HCT116 (cell line): ENCODE measurements around the gene TIMD4. TPM values are rescaled to one million over a fixed set of nuclear protein-coding genes. Genes with fewer than 3 reads are reported as not detected.

Experiments used
- ATAC-seq: fragments of 200-7000 bp; cut with Tn5 transposase; 2 replicates; pipeline ENCODE4 v1.9.1; 2020; ENCODE audit warnings: mild to moderate bottlenecking, moderate library complexity
- BruUV-seq: library from RNA; stranded (reverse); fragments of 400-500 nt; replicated peaks from 2 replicates; lab custom pipeline; 2021; lab: Mats Ljungman, UMichigan
- CTCF ChIA-PET: fragments of 300-600 bp; sonication (Branson Sonifier 250); formaldehyde crosslinking; loops from one replicate; lab custom pipeline; 2021; ENCODE audit warnings: antibody characterized with exemption; lab: Charles Lee
- POLR2A ChIA-PET: fragments of 300-600, 350-600 bp; sonication (Branson Sonifier 250); formaldehyde crosslinking; loops from one replicate; lab custom pipeline; 2021; ENCODE audit warnings: antibody characterized with exemption; lab: Charles Lee
- RAD21 ChIA-PET, 2 experiments: fragments of 300-600 bp; sonication (Branson Sonifier 250); formaldehyde crosslinking; loops; one replicate each; lab custom pipeline; 2023; ENCODE audit warnings: low total read pairs in 2 of 2; ENCODE audit not compliant: uncharacterized antibody in 2 of 2, unreplicated experiment in 2 of 2, low non-redundant PET in 1 of 2; lab: Charles Lee
- DNase-seq: peaks from one replicate; pipeline ENCODE4 v3.0.0-alpha.2; 2010; ENCODE audit warnings: low read depth, low spot score
- H2AFZ ChIP-seq: fragments of 200-600 bp; shearing (Covaris generic), sonication (generic); 2 replicates; pipeline ENCODE4 v1.6.1; 2017; ENCODE audit warnings: low read depth, mixed run types, mixed read lengths, antibody characterized with exemption, low read length; ENCODE audit not compliant: poor library complexity, severe bottlenecking
- H3K27ac ChIP-seq: 2 replicates; pipeline ENCODE4 v1.5.1; 2012; ENCODE audit warnings: low read depth, low read length
- H3K27me3 ChIP-seq: fragments of 200-600 bp; sonication (generic); 2 replicates; pipeline ENCODE4 v1.6.1; 2016; ENCODE audit warnings: mixed run types, low read length, mixed read lengths; ENCODE audit not compliant: insufficient read depth
- H3K36me3 ChIP-seq, 2 experiments: fragments of 200-500 bp in 1 of 2; fragments of 200-600 bp in 1 of 2; sonication (Bioruptor generic) in 1 of 2; sonication (generic) in 1 of 2; 2 replicates each; pipeline versions ENCODE4 v1.5.1 to v1.6.1; 2014 to 2016; ENCODE audit warnings: low read length in 2 of 2, inconsistent platforms in 1 of 2, mixed read lengths in 1 of 2, mixed run types in 1 of 2; ENCODE audit not compliant: insufficient read depth in 2 of 2, control insufficient read depth in 1 of 2
- H3K4me1 ChIP-seq, 2 experiments: fragments of 200-600 bp in 1 of 2; sonication (generic) in 1 of 2; 2 replicates each; pipeline versions ENCODE4 v1.5.1 to v1.6.1; 2012 to 2017; ENCODE audit warnings: low read length in 2 of 2, inconsistent platforms in 1 of 2, mild to moderate bottlenecking in 1 of 2, mixed read lengths in 1 of 2, mixed run types in 1 of 2, moderate library complexity in 1 of 2; ENCODE audit not compliant: insufficient read depth in 2 of 2, control insufficient read depth in 1 of 2
- H3K4me2 ChIP-seq: fragments of 200-600 bp; sonication (generic); 2 replicates; pipeline ENCODE4 v1.6.1; 2017; ENCODE audit warnings: mixed run types, low read length, mixed read lengths
- H3K4me3 ChIP-seq, 2 experiments: fragments of 200-600 bp in 1 of 2; sonication (generic) in 1 of 2; replicated peaks in 1 of 2; 2 replicates each; pipeline ENCODE4 v1.5.1; 2011 to 2016; ENCODE audit warnings: low read length in 2 of 2, control low read depth in 1 of 2, low read depth in 1 of 2, mild to moderate bottlenecking in 1 of 2, mixed read lengths in 1 of 2, mixed run types in 1 of 2
- H3K79me2 ChIP-seq: fragments of 200-600 bp; sonication (generic); 2 replicates; pipeline ENCODE4 v1.6.1; 2017; ENCODE audit warnings: mild to moderate bottlenecking, mixed run types, low read length, moderate library complexity, mixed read lengths; ENCODE audit not compliant: insufficient read depth
- H3K9ac ChIP-seq: fragments of 200-600 bp; sonication (generic); 2 replicates; pipeline ENCODE4 v1.6.1; 2016; ENCODE audit warnings: low read length, mixed read lengths
- H3K9me2 ChIP-seq: fragments of 200-600 bp; sonication (generic), shearing (Covaris generic); 2 replicates; pipeline ENCODE4 v1.6.1; 2017; ENCODE audit warnings: mixed run types, mild to moderate bottlenecking, moderate library complexity; ENCODE audit not compliant: insufficient read depth
- H3K9me3 ChIP-seq, 2 experiments: fragments of 200-500 bp in 1 of 2; fragments of 200-600 bp in 1 of 2; sonication (Bioruptor generic) in 1 of 2; sonication (generic) in 1 of 2; 2 replicates each; pipeline ENCODE4 v1.6.1; 2014 to 2017; ENCODE audit warnings: low read length in 2 of 2, mixed read lengths in 2 of 2, inconsistent platforms in 1 of 2, low read depth in 1 of 2, mild to moderate bottlenecking in 1 of 2, mixed run types in 1 of 2, moderate library complexity in 1 of 2; ENCODE audit not compliant: control insufficient read depth in 1 of 2, insufficient read depth in 1 of 2
- H4K20me1 ChIP-seq: fragments of 200-600 bp; sonication (generic), shearing (Covaris generic); 2 replicates; pipeline ENCODE4 v1.6.1; 2017; ENCODE audit warnings: mixed run types, mild to moderate bottlenecking, moderate library complexity; ENCODE audit not compliant: insufficient read depth
- CBX3 ChIP-seq: IDR thresholded peaks from 2 replicates; pipeline ENCODE4 v1.6.1; 2012; ENCODE audit warnings: low read depth
- CEBPB ChIP-seq: IDR thresholded peaks from 2 replicates; pipeline ENCODE4 v1.6.1; 2012; ENCODE audit warnings: low read depth
- CTCF ChIP-seq, 3 experiments: fragments of 200-600 bp in 1 of 3; sonication (generic) in 1 of 3; IDR thresholded peaks in 2 of 3; conservative IDR thresholded peaks in 1 of 3; 2 replicates each; pipeline ENCODE4 v1.5.1; 2012 to 2017; ENCODE audit warnings: low read depth in 2 of 3, low read length in 2 of 3, antibody characterized with exemption in 1 of 3, borderline replicate concordance in 1 of 3, control low read depth in 1 of 3, mild to moderate bottlenecking in 1 of 3, mixed read lengths in 1 of 3, mixed run types in 1 of 3, moderate library complexity in 1 of 3; ENCODE audit not compliant: insufficient read depth in 1 of 3
- EGR1 ChIP-seq: IDR thresholded peaks from 2 replicates; pipeline ENCODE4 v1.6.1; 2012; ENCODE audit warnings: low read depth
- ELF1 ChIP-seq: IDR thresholded peaks from 2 replicates; pipeline ENCODE4 v1.6.1; 2012; ENCODE audit warnings: low read depth, borderline replicate concordance
- EZH2phosphoT487 ChIP-seq: fragments of 200-600 bp; IDR thresholded peaks from 2 replicates; pipeline ENCODE4 v1.6.1; 2018; ENCODE audit warnings: antibody characterized with exemption, borderline replicate concordance
- JUND ChIP-seq: IDR thresholded peaks from 2 replicates; pipeline ENCODE4 v1.6.1; 2012
- POLR2A ChIP-seq: IDR thresholded peaks from 2 replicates; pipeline ENCODE4 v1.7.0; 2011; ENCODE audit warnings: borderline replicate concordance; ENCODE audit not compliant: insufficient read depth, insufficient read length; ENCODE audit errors: extremely low read depth
- SIN3A ChIP-seq: IDR thresholded peaks from 2 replicates; pipeline ENCODE4 v1.6.1; 2012; ENCODE audit warnings: low read depth
- TCF7L2 ChIP-seq: IDR thresholded peaks from 2 replicates; pipeline ENCODE4 v1.7.0; 2011; ENCODE audit warnings: borderline replicate concordance, inconsistent platforms; ENCODE audit not compliant: insufficient read depth, insufficient read length; ENCODE audit errors: extremely low read depth
- YY1 ChIP-seq: IDR thresholded peaks from 2 replicates; pipeline ENCODE4 v1.6.1; 2011; ENCODE audit warnings: low read length, low read depth, moderate library complexity, mild to moderate bottlenecking; ENCODE audit not compliant: insufficient replicate concordance; ENCODE audit errors: extremely low read depth
- ZBTB33 ChIP-seq: IDR thresholded peaks from 2 replicates; pipeline ENCODE4 v1.6.1; 2011; ENCODE audit warnings: mild to moderate bottlenecking, low read length, moderate library complexity; ENCODE audit not compliant: insufficient replicate concordance; ENCODE audit errors: extremely low read depth
- ZFX ChIP-seq: fragments of 450-650 bp; IDR thresholded peaks from 2 replicates; pipeline ENCODE4 v1.6.1; 2017
- ZNF274 ChIP-seq: fragments of 200-500 bp; sonication (Bioruptor generic); IDR thresholded peaks from 2 replicates; pipeline ENCODE4 v1.6.1; 2014; ENCODE audit warnings: mild to moderate bottlenecking, low read depth, low read length, inconsistent platforms
- intact Hi-C: fragments of 100-400 bp; cut with micrococcal nuclease; formaldehyde crosslinking; loops from 2 replicates; pipeline ENCODE4 v1.10.0; 2022
- total RNA-seq: library from RNA; stranded (reverse); gene quantifications from one replicate; pipeline ENCODE4 v1.2.1, GENCODE V29; 2021; ENCODE audit not compliant: unreplicated experiment
- TF ChIP-seq, protein P1 (sequence below): IDR thresholded peaks from 2 replicates; pipeline ENCODE4 v1.6.1; 2012

The TIMD4 gene
- total RNA-seq, 1 experiment from 2014 or later: not detected

DNA sequence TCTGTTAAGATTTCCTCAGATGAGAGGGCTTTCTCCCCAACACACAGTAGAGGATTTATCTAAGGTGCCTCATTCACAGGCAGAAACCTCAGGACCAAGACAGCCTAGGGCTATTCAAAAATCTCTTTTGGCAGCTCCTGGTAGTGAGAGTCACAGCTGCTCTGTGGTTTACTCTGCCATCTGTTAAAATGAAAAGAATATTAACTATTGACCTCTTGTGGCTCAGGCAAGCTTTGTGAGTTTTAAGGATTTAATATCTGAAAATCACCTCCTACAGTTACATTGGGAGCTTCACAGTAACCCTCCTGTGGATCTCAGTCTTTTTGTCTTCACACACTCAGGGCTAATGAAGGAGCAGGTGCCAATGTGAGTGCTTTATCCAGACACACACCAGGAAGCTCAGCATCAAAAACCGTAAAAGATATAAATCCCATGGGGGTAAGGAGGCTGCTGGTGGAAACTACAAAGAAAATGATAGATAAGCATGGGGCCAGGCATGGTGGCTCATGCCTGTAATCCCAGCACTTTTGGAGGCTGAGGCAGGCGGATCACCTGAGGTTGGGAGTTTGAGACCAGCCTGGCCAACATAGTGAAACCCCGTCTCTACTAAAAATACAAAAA, 83.3 kb downstream of the TIMD4 start (continued):
- no peak for TF ChIP-seq ZBTB33
- no peak for TF ChIP-seq EGR1
- TF ChIP-seq TCF7L2: no peak
- TF ChIP-seq JUND: no peak
- TF ChIP-seq EZH2phosphoT487: no peak
- no peak for TF ChIP-seq CEBPB
- no peak for TF ChIP-seq CTCF (IDR thresholded peaks at IDR 0.05 in 2 of 3, conservative IDR thresholded peaks at IDR 0.05 in 1 of 3; ENCODE audit: borderline replicate concordance in 1 of 3, insufficient read depth in 1 of 3, low read depth in 2 of 3, low read length in 2 of 3)
- TF ChIP-seq CBX3: no peak

DNA sequence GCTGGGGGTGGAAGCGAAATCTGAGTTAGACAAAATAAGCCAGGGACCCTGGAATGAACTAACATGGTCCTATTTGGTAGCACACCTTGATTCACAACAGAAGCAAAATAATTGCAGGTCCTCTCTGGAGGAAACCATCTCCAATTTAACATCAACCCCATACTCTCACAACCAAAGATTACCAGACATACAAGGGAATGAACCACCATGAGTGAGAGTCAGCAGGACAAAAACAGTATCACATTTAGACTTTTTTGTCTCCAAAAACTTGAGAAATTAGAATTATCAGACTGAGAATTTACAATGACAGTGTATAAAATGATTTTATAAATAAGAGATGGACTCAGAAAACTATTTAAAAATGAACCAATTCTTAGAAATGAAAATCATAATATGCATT, 91.8 kb downstream of the TIMD4 start:
- H3K4me3 ChIP-seq: no peak overlapping the region
- no TSS peak for BruUV-seq
- ChIA-PET RAD21 (no interaction called here), POLR2A (no interaction called here), CTCF (no interaction called here)
- DNase-seq: no peak
- H3K79me2 ChIP-seq: no peaks in the 10 kb centered on the region
- H3K4me2 ChIP-seq: no peak overlapping the region
- ATAC-seq: no peak
- peaks cover 8% of the 10 kb centered on the region for H3K27me3 ChIP-seq
- H3K36me3 ChIP-seq: no peaks in the 10 kb centered on the region
- intact Hi-C loops: no loop called here
- H3K27ac ChIP-seq: no peak overlapping the region
- no peak overlapping the region for H3K9ac ChIP-seq
- H3K9me3 ChIP-seq: no peaks in the 10 kb centered on the region
- H3K9me2 ChIP-seq: no peaks in the 10 kb centered on the region
- H4K20me1 ChIP-seq: no peaks in the 10 kb centered on the region
- H2AFZ ChIP-seq: no peak overlapping the region
- no peaks in the 10 kb centered on the region for H3K4me1 ChIP-seq
- TF ChIP-seq EGR1: no peak
- TF ChIP-seq ZBTB33: no peak
- TF ChIP-seq CEBPB: no peak
- TF ChIP-seq ZFX: no peak
- no peak for TF ChIP-seq ZNF274
- TF ChIP-seq, protein P1, sequence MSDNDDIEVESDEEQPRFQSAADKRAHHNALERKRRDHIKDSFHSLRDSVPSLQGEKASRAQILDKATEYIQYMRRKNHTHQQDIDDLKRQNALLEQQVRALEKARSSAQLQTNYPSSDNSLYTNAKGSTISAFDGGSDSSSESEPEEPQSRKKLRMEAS: no peak
- no peak for TF ChIP-seq JUND
- no peak for TF ChIP-seq SIN3A
- TF ChIP-seq YY1: no peak
- no peak for TF ChIP-seq EZH2phosphoT487
- no peak for TF ChIP-seq TCF7L2
- TF ChIP-seq POLR2A: no peak
- TF ChIP-seq ELF1: no peak
